ENCODE results near the gene SCAI.
A peak's percentile ranks its signal among the peaks of the same experiment; 100 is the strongest.
"Not testable (repeated sequence)": the region's sequence is repeated elsewhere in the genome, so short reads cannot be mapped to it uniquely, and the experiment has no call there.

SCAI gene

DNA sequence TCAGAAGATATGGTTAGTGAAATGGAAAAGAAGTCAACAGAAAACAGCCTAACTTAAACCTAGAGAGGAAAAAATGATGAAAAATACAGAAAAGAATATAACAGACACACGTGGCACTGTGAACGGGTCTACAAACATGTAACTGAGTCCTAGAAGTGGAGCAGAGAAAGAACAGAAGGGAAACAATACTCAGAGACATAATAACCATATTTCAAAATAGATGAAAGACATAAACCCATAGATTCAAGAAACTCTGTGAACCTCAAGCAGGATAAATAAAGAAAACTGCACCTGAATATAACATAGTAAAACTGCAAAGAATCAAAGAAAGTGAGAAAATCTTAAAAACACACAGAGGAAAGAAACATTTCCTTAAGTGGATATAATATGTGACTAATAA lies 134.7 kb downstream of the SCAI start:
- H3K4me1 ChIP-seq (ENCODE audit: control insufficient read depth, insufficient read depth, low read length) = no peaks in the 10 kb centered on the region
- H3K4me3 ChIP-seq (ENCODE audit: low read length) = no peak overlapping the region
- H3K9ac ChIP-seq (ENCODE audit: low read length) = no peak overlapping the region
- H3K27me3 ChIP-seq (replicated peaks; ENCODE audit: control insufficient read depth, insufficient read depth, low read length) = no peaks in the 10 kb centered on the region
- H3K36me3 ChIP-seq (ENCODE audit: control insufficient read depth, insufficient read depth, low read length, severe bottlenecking) = no peaks in the 10 kb centered on the region
- no peak for DNase-seq (ENCODE audit: low read depth)
- H3K9me3 ChIP-seq (ENCODE audit: control insufficient read depth, low read length) = peaks cover 5% of the 10 kb centered on the region

DNA sequence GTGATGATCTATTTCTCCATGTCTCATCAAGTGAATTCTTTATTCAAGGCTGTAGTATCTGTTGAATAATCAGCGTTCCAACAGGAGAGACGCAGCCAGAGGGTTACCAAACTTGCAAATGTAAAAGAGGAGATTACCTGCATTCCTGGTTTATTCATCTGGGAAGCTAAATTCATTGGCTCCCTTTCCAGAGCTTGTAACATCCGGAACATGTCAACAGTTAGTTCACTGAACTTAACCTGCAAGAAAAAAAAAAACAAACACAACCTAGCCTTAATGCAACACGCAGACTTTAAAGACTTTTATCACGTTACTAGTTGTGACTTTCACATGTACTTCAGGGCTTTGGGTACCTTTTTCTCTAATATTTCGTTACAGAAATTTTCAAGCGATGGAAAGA lies 140.0 kb downstream of the SCAI start:
- H3K4me1 ChIP-seq (ENCODE audit: control insufficient read depth, insufficient read depth, low read length) = no peaks in the 10 kb centered on the region
- H3K27me3 ChIP-seq (replicated peaks; ENCODE audit: control insufficient read depth, insufficient read depth, low read length) = no peaks in the 10 kb centered on the region
- DNase-seq (ENCODE audit: low read depth) = no peak
- no peak overlapping the region for H3K9ac ChIP-seq (ENCODE audit: low read length)
- peaks cover under 1% of the 10 kb centered on the region for H3K9me3 ChIP-seq (ENCODE audit: control insufficient read depth, low read length)
- peaks cover 14% of the 10 kb centered on the region for H3K36me3 ChIP-seq (ENCODE audit: control insufficient read depth, insufficient read depth, low read length, severe bottlenecking)
- H3K4me3 ChIP-seq (ENCODE audit: low read length) = no peak overlapping the region

DNA sequence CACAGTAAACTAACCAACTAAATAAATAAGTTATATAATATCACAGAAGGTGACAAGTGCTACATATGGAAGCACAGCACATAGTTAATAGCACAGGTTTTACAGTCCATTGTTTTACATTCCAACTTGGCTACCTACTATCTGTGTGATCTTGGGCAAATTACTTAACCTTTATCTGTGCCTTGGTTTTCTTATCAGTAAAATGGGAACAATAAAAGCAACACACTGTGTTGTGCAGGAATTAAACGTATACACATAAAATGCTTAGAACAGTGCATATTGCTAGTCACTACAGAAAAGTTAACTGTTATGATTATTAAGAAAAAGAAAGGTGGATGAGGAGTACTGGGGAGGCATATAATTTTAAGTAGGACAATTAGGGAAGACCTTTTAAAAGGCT lies 159.6 kb downstream of the SCAI start:
- DNase-seq (ENCODE audit: low read depth) = no peak
- Histone ChIP-seq H3K9ac (ENCODE audit: low read length) (no peak overlapping the region), H3K36me3 (ENCODE audit: control insufficient read depth, insufficient read depth, low read length, severe bottlenecking) (peaks cover 4% of the 10 kb centered on the region), H3K27me3 (replicated peaks; ENCODE audit: control insufficient read depth, insufficient read depth, low read length) (no peaks in the 10 kb centered on the region), H3K4me3 (ENCODE audit: low read length) (no peak overlapping the region), H3K9me3 (ENCODE audit: control insufficient read depth, low read length) (no peaks in the 10 kb centered on the region), H3K4me1 (ENCODE audit: control insufficient read depth, insufficient read depth, low read length) (peaks cover 4% of the 10 kb centered on the region)

DNA sequence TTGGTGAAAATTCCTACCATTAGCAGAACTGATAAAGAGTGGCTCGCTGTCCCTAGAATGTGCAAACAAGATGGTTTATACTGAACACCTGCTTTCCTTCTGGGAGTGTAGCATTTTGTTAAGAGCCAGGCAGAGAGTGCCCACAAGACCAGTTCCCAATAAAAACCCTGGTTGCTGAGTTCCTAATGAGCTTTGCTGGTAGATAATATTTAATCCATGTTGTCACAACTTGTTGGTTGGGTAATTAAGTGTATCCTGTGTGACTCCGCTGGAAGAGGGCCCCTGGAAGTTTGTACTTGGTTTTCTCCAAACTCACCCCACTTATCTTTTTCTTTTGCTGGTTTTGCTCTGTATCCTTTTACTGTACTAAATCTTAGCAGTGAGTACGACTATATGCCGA lies 162.9 kb downstream of the SCAI start:
- H3K9me3 ChIP-seq (ENCODE audit: control insufficient read depth, low read length) = no peaks in the 10 kb centered on the region
- no peak overlapping the region for H3K4me3 ChIP-seq (ENCODE audit: low read length)
- no peak overlapping the region for H3K9ac ChIP-seq (ENCODE audit: low read length)
- no peaks in the 10 kb centered on the region for H3K4me1 ChIP-seq (ENCODE audit: control insufficient read depth, insufficient read depth, low read length)
- H3K27me3 ChIP-seq (replicated peaks; ENCODE audit: control insufficient read depth, insufficient read depth, low read length) = no peaks in the 10 kb centered on the region
- H3K36me3 ChIP-seq (ENCODE audit: control insufficient read depth, insufficient read depth, low read length, severe bottlenecking) = peaks cover 4% of the 10 kb centered on the region
- no peak for DNase-seq (ENCODE audit: low read depth)

DNA sequence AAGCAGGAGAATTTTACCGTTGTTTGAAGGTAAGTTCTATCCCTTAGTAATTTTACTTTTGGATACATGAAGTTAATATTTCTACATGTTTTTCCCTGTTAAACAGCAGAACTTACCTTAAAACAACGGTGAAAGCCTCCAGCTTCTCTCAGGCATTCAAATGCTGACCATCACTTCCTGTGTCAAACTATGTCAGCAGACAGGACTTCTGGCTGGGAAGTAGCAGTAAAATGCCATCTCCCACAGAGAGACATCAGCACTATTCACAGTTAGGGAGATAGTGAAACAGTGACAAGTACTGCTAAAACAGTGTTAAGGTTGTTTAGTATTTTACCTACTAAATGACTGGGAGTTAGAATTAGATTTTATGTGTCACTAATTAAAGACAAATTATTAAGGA lies 168.2 kb downstream of the SCAI start:
- Histone ChIP-seq H3K27me3 (replicated peaks; ENCODE audit: control insufficient read depth, insufficient read depth, low read length) (no peaks in the 10 kb centered on the region), H3K4me1 (ENCODE audit: control insufficient read depth, insufficient read depth, low read length) (no peaks in the 10 kb centered on the region), H3K9ac (ENCODE audit: low read length) (no peak overlapping the region), H3K9me3 (ENCODE audit: control insufficient read depth, low read length) (no peaks in the 10 kb centered on the region), H3K4me3 (ENCODE audit: low read length) (no peak overlapping the region), H3K36me3 (ENCODE audit: control insufficient read depth, insufficient read depth, low read length, severe bottlenecking) (peaks cover 10% of the 10 kb centered on the region)
- DNase-seq (ENCODE audit: low read depth) = no peak

DNA sequence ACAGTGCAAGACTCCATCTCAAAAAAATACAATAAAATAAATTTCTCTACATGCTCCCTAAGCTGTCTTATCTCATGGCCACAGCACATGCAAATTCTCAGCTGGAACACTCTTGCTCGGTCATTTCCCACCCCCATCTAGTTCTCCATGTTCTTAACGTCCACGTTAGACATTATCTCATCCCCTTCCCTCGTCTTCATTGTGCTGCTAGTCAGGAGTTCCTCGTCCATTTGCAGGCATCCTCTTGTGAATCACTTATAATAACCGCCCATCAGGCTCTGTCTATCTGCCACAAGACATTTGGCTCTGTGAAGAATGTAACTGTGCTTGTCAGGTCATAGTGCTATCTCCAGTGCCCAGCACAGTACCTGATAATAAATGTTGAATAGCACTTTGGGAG lies 169.5 kb downstream of the SCAI start:
- peaks cover 10% of the 10 kb centered on the region for H3K36me3 ChIP-seq (ENCODE audit: control insufficient read depth, insufficient read depth, low read length, severe bottlenecking)
- H3K4me1 ChIP-seq (ENCODE audit: control insufficient read depth, insufficient read depth, low read length) = no peaks in the 10 kb centered on the region
- H3K27me3 ChIP-seq (replicated peaks; ENCODE audit: control insufficient read depth, insufficient read depth, low read length) = no peaks in the 10 kb centered on the region
- H3K9ac ChIP-seq (ENCODE audit: low read length) = no peak overlapping the region
- no peak overlapping the region for H3K4me3 ChIP-seq (ENCODE audit: low read length)
- no peak for DNase-seq (ENCODE audit: low read depth)
- H3K9me3 ChIP-seq (ENCODE audit: control insufficient read depth, low read length) = no peaks in the 10 kb centered on the region

DNA sequence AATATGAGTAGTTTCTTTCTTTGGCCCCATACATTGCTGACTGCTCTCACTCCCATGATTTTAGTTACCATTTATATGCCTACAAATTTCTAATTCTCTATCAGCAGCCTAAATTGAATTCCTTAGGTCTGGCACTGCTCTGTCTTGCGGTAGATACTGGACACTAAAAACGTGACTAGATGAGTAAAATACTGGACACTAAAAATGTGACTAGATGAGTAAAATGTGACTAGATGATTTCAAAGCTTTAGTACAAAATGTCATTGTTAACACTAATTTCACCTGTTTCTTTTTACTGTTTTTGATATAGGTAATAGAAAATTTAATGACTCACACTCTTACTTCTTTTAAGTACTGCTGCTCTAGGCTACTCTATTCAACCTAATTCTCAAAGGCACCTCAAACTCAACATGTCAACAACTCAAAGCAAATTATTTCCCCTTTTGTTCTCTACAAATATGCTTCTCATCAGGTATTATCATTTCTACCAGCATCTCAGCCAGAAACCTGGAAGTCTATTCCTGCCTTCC lies 171.0 kb downstream of the SCAI start:
- Histone ChIP-seq H3K27me3 (replicated peaks; ENCODE audit: control insufficient read depth, insufficient read depth, low read length) (no peaks in the 10 kb centered on the region), H3K9ac (ENCODE audit: low read length) (no peak overlapping the region), H3K36me3 (ENCODE audit: control insufficient read depth, insufficient read depth, low read length, severe bottlenecking) (peaks cover 14% of the 10 kb centered on the region), H3K4me1 (ENCODE audit: control insufficient read depth, insufficient read depth, low read length) (no peaks in the 10 kb centered on the region), H3K9me3 (ENCODE audit: control insufficient read depth, low read length) (no peaks in the 10 kb centered on the region), H3K4me3 (ENCODE audit: low read length) (no peak overlapping the region)
- no peak for DNase-seq (ENCODE audit: low read depth)

DNA sequence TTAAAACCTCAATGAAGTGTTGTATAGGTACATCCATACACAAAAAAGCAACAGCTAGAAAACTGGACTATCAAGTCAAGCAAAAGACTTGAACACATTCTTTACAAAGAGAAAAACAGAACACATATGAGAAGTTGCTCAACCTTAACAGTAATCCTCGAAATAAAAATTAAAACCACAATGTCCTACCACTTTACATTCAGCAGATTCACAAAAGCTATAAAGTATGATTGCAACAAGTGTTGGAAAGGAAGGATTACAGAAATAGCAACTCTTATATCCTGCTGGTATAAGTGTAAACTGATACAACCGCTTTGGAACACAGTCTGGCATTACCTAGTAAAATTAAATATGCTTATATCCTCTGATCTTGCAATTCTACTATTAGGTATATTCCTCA lies 173.9 kb downstream of the SCAI start:
- H3K9me3 ChIP-seq (ENCODE audit: control insufficient read depth, low read length) = no peaks in the 10 kb centered on the region
- peak; percentile 20 for DNase-seq (ENCODE audit: low read depth)
- H3K9ac ChIP-seq (ENCODE audit: low read length) = no peak overlapping the region

DNA sequence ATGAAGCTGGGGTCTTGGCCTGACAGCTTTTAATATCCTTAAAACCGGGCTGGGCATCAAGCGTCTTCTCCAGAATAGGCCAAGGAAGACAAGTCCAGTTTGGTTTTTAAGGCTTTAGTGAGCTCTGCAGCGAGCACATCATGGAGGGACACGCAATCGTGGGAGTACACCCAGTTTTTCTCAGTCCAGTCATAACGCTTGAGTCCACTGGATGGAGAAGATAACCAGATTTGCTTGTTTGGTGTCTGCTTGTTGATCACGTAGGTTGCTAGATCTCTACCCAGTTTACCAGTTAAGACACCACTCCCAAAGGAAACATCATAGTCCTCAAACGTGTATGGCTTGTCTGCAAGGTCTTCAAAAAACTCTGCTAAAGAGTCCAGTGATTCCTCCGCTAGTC lies 175.1 kb downstream of the SCAI start:
- Histone ChIP-seq H3K9me3 (ENCODE audit: control insufficient read depth, low read length) (no peaks in the 10 kb centered on the region), H3K9ac (ENCODE audit: low read length) (no peak overlapping the region), H3K36me3 (ENCODE audit: control insufficient read depth, insufficient read depth, low read length, severe bottlenecking) (peaks cover 9% of the 10 kb centered on the region), H3K27me3 (replicated peaks; ENCODE audit: control insufficient read depth, insufficient read depth, low read length) (no peaks in the 10 kb centered on the region), H3K4me1 (ENCODE audit: control insufficient read depth, insufficient read depth, low read length) (no peaks in the 10 kb centered on the region), H3K4me3 (ENCODE audit: low read length) (no peak overlapping the region)
- no peak for DNase-seq (ENCODE audit: low read depth)

More for the DNA sequence above, 173.9 kb downstream of the SCAI start:
- H3K4me1 ChIP-seq (ENCODE audit: control insufficient read depth, insufficient read depth, low read length) = no peaks in the 10 kb centered on the region
- no peak overlapping the region for H3K4me3 ChIP-seq (ENCODE audit: low read length)
- H3K27me3 ChIP-seq (replicated peaks; ENCODE audit: control insufficient read depth, insufficient read depth, low read length) = no peaks in the 10 kb centered on the region
- H3K36me3 ChIP-seq (ENCODE audit: control insufficient read depth, insufficient read depth, low read length, severe bottlenecking) = peaks cover 9% of the 10 kb centered on the region

DNA sequence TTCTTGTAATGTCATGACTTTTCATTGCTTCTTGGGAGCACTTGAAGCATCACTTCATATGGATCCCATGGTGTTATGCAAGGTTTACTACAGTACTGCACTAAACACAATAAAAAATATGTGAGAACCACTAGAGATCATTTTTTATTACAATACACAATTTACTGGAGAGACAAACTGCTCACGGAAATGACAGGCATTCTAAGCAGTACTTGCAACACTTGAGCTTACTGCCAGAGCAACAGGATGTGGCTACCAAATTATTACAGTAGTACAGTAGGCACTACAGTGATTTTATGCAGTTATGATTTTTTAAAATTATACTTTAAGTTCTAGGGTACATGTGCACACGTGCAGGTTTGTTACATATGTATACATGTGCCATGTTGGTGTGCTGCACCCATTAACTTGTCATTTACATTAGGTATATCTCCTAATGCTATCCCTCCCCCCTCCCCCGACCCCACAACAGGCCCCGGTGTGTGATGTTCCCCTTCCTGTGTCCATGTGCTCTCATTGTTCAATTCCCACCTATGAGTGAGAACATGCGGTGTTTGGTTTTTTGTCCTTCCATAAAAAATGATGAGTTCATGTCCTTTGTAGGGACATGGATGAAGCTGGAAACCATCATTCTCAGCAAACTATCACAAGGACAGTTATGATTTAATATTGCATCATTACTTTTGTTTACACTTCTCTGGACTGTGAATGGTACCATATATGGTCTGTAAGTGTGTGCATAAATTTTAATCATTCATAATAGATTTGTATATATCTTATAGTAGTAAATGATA lies 177.4 kb downstream of the SCAI start:
- H3K27me3 ChIP-seq (replicated peaks; ENCODE audit: control insufficient read depth, insufficient read depth, low read length); H3K36me3 ChIP-seq (ENCODE audit: control insufficient read depth, insufficient read depth, low read length, severe bottlenecking); H3K9ac ChIP-seq (ENCODE audit: low read length); H3K4me3 ChIP-seq (ENCODE audit: low read length); H3K9me3 ChIP-seq (ENCODE audit: control insufficient read depth, low read length); H3K4me1 ChIP-seq (ENCODE audit: control insufficient read depth, insufficient read depth, low read length): not testable (repeated sequence)
- DNase-seq (ENCODE audit: low read depth) = peak; percentile 13

DNA sequence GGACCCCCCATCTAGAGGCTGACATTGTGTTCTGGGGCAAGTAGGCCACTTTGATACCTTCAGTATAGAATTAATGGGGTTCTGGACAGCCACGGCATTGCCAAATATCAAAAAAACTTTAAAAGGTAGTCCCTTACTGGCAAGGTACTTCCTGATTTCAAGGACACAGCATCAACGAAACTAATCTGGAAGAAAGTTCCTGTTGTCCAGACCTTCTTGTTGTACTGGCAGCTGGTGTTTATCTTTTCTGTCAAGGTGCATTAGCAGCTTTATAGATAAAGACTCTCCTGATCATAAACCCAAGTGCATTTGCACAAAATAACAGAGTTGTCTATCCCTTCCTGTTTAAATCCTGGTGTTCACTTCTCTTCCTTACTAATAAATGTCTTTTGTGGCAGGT lies 178.7 kb downstream of the SCAI start:
- Histone ChIP-seq H3K9ac (ENCODE audit: low read length) (no peak overlapping the region), H3K27me3 (replicated peaks; ENCODE audit: control insufficient read depth, insufficient read depth, low read length) (no peaks in the 10 kb centered on the region), H3K4me3 (ENCODE audit: low read length) (no peak overlapping the region), H3K36me3 (ENCODE audit: control insufficient read depth, insufficient read depth, low read length, severe bottlenecking) (peaks cover 4% of the 10 kb centered on the region), H3K4me1 (ENCODE audit: control insufficient read depth, insufficient read depth, low read length) (no peaks in the 10 kb centered on the region), H3K9me3 (ENCODE audit: control insufficient read depth, low read length) (no peaks in the 10 kb centered on the region)
- DNase-seq (ENCODE audit: low read depth) = no peak

DNA sequence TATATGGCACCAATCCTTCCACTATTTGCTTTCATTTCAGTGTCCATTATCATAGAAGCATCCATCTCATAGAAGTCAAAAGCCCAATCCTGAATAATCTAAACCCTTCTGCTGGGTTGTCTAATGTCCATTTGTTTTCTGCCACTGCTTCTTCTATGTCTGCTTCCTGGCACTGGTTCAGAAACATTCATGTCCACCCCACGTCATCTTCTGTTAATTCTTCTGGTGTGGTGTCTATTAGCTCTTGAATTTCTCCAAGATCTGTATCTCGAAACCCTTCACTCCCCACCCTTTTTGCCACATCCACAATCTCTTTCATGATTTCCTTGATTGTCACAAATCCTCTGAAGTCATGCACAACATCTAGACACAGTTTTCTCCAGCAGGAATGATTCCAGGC lies 179.3 kb downstream of the SCAI start:
- Histone ChIP-seq H3K9me3 (ENCODE audit: control insufficient read depth, low read length) (no peaks in the 10 kb centered on the region), H3K27me3 (replicated peaks; ENCODE audit: control insufficient read depth, insufficient read depth, low read length) (no peaks in the 10 kb centered on the region), H3K4me3 (ENCODE audit: low read length) (no peak overlapping the region), H3K9ac (ENCODE audit: low read length) (no peak overlapping the region), H3K4me1 (ENCODE audit: control insufficient read depth, insufficient read depth, low read length) (no peaks in the 10 kb centered on the region), H3K36me3 (ENCODE audit: control insufficient read depth, insufficient read depth, low read length, severe bottlenecking) (peaks cover 4% of the 10 kb centered on the region)
- no peak for DNase-seq (ENCODE audit: low read depth)

All from adipocyte (in vitro differentiated cells).